H7 (cell line): ENCODE measurements around the gene OR5A1. TPM values are rescaled to one million over a fixed set of nuclear protein-coding genes. Genes with fewer than 3 reads are reported as not detected.
"Not testable (repeated sequence)": the region's sequence is repeated elsewhere in the genome, so short reads cannot be mapped to it uniquely, and the experiment has no call there.

Experiments
- DNase-seq: peaks from one replicate; pipeline ENCODE4 v3.0.0; 2012
- H3K27me3 ChIP-seq: 2 replicates; pipeline ENCODE4 v1.6.0; 2011; ENCODE audit warnings: mild to moderate bottlenecking, low read length; ENCODE audit not compliant: control insufficient read depth, insufficient read depth
- H3K36me3 ChIP-seq: replicated peaks from 2 replicates; pipeline ENCODE4 v1.5.1; 2011; ENCODE audit warnings: low read length; ENCODE audit not compliant: control insufficient read depth, insufficient read depth
- H3K4me3 ChIP-seq: 2 replicates; pipeline ENCODE4 v1.5.1; 2011; ENCODE audit warnings: low read depth, mild to moderate bottlenecking, control low read depth, low read length, moderate library complexity; ENCODE audit not compliant: insufficient read depth
- total RNA-seq: library from RNA; depleted of rRNA; stranded (reverse); fragments of >200 nt; shearing (Covaris generic); gene quantifications from 2 replicates; pipeline ENCODE4 v1.2.3, GENCODE V29; 2014; rRNA removed

OR5A1 gene
- total RNA-seq, 1 experiment from 2014 or later: not detected

DNA sequence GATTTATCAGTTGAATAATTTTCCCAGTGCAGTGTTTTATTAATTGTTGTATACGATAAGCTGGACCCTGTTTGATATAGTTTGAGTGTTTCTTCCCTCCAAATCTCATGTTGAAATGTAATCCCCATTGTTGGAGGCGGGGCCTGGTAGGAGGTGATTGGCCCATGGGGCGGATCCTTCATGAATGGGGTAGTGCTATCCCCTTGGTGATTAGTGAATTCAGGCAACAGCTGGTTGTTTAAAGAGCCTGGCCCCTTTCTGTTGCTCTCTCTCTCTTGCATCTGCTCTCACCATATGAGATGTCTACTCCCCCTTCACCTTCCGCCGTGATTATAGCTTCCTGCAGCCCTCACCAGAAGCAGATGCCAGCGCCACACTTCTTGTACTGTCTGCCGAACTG lies 1.5 kb downstream of the OR5A1 start:
- peak; percentile 10 for DNase-seq
- no peak overlapping the region for H3K4me3 ChIP-seq

DNA sequence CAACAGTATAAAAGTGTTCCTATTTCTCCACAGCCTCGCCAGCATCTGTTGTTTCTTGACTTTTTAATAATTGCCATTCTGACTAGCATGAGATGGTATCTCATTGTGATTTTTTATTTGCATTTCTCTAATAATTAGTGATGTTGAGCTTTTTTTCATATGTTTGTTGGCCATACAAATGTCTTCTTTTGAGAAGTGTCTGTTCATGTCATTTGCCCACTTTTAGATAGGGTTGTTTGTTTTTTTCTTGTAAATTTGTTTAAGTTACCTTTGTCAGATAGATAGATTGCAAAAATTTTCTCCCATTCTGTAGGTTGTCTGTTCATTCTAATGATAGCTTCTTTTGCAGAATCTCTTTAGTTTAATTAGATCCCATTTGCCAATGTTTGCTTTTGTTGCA lies 9.4 kb downstream of the OR5A1 start:
- not testable (repeated sequence) for H3K36me3 ChIP-seq, H3K27me3 ChIP-seq, DNase-seq, H3K4me3 ChIP-seq

More for the DNA sequence above, 1.5 kb downstream of the OR5A1 start:
- no peaks in the 10 kb centered on the region for H3K36me3 ChIP-seq
- no peaks in the 10 kb centered on the region for H3K27me3 ChIP-seq

DNA sequence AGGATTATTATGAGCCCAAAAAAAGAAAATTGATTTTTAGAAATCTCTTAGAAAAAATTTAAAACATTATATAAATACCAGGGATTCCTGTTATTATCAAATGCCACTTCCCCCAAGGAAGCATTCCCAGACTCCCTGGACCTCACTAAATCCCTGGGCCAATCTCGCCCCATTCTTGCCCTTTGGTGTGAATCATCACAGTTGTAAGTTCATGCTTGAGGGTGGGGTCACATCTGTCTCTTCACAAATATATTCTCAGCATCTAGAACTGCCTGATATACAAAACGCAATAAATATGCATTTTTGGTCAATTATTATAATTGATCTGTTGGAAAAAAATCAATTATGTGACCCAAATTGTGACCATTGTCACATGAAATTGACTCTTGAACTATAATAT lies 12.2 kb downstream of the OR5A1 start:
- Histone ChIP-seq H3K36me3 (no peaks in the 10 kb centered on the region), H3K27me3 (no peaks in the 10 kb centered on the region), H3K4me3 (no peak overlapping the region)
- no peak for DNase-seq

DNA sequence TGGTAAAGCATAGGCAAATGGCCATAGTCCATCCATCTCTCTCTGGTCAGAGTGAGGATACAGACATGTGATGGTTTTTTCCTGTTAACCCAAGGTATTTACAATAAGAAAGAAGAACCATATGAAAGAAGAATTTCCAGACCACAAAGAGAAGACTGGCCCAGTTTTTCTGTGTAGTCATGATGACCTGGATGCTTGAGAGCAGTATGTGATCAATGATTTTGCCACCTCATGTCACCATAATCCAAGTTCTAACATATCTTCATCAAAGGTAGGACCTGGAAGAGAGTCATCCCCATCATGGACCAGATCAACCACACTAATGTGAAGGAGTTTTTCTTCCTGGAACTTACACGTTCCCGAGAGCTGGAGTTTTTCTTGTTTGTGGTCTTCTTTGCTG lies 20.4 kb downstream of the OR5A1 start, which contains the start of gene OR4D6:
TSS of gene OR4D6 (plus strand) at position 301 of the 400 bp plus-strand sequence. CDS start at position 301, 0 bp downstream.
- Histone ChIP-seq H3K4me3 (no peak within 1 kb of the TSS), H3K36me3 (no peaks in the 10 kb centered on the region), H3K27me3 (no peaks in the 10 kb centered on the region)
- DNase-seq: no peak

DNA sequence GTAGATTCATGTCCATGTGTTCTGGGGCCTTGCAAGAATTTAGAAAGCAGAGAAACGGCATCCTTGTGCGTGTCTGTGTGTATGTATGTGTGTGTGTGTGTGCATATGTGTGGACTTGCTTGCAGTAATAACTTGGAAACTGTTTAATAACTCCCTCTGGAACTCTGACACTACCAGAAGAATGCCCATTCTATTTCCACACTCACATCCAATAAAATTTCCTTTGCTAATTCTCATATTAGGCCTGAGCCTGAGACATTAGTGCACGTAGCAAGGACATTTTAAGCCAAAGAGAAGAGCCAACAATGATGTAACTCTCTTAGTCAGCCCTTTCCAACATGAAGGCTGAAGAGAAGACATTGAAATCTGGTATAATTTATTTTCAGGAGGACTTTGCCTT lies 23.6 kb downstream of the OR5A1 start:
- Histone ChIP-seq H3K36me3 (no peaks in the 10 kb centered on the region), H3K27me3 (no peaks in the 10 kb centered on the region), H3K4me3 (no peak overlapping the region)
- no peak for DNase-seq

DNA sequence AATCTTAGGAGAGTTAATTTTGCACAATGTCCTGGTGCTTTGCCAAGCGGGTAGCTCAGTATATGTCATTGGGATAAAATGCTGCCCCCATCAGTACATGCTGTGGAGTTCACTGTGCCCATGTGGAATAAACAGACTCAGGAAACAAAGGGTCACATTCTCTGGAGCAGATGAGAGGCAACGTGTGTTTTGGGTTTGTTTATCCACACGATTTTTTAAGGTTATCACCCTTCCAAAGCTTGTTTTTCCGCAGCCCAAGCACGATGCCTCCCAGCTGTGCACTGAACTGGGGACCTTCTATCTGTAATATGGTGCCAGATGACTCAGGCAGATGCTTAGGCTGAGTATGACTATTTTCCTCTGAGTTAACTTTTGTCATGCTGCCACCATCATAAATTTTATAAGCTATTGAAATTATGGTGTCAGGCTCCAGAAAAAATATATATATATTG lies 26.9 kb downstream of the OR5A1 start:
- Histone ChIP-seq H3K36me3 (no peaks in the 10 kb centered on the region), H3K4me3 (no peak overlapping the region), H3K27me3 (no peaks in the 10 kb centered on the region)
- DNase-seq: peak; percentile 12

DNA sequence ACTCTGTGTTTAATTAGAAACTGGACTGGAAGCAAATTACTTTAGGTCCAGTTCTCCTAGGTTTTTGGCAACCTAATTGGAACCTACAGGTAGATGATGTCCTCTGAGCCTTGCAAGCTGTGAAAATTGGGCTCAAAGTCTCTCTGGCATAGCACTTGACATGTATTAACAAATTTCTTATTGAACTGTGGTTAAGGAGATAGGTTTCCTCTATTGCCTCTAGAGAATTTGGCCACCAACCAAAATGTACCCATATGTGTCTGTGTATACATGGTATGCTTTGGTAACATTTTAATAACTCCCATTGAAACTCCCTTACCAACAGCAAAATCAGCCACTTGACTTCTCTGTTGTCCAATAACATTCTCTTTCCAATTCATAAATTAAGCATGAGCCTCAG lies 36.7 kb downstream of the OR5A1 start, which contains the start of gene OR4D10:
TSS of gene OR4D10 (plus strand) at position 301 of the 400 bp plus-strand sequence. CDS start 4,115 bp downstream, outside the sequence.
- Histone ChIP-seq H3K36me3 (no peaks in the 10 kb centered on the region), H3K27me3 (no peaks in the 10 kb centered on the region), H3K4me3 (no peak within 1 kb of the TSS)
- no peak for DNase-seq

DNA sequence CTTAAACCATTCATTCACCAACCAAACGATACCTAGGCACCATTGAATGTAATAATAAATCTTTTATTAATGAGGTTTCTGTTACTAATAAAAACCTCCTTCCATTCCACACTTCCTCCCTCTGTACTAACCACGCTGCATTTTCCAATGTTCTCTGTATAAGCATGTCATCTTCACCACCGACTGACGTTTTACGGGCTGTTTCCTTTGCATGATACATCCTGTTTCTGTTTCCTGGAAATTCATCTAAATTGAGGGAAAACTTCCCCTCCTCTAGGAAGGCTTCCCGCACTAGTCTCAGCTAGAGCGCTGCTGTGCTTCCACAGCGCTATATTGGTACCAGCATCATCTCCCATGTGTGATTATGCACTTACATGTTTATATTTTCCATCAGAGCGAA lies 38.9 kb downstream of the OR5A1 start:
- no peaks in the 10 kb centered on the region for H3K27me3 ChIP-seq

DNA sequence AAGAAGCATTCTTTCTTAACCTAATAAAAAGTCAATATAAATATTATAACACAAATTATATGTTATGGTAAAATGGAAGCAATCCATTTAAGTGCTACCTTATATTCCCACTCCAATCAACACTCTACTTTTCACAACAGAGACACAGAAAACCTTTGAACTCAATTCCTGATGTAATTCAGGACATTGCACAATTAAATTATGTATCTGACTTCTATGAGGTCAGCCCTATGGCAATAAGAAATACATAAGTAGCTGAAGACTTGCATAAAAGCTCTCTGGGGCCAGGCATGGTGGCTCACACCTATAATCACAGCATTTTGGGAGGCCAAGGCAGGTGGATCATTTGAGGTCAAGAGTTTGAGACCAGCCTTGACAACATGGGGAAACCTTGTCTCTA lies 43.6 kb downstream of the OR5A1 start:
- Histone ChIP-seq H3K36me3 (no peaks in the 10 kb centered on the region), H3K27me3 (no peaks in the 10 kb centered on the region), H3K4me3 (no peak overlapping the region)
- DNase-seq: no peak

More for the DNA sequence above, 38.9 kb downstream of the OR5A1 start:
- no peaks in the 10 kb centered on the region for H3K36me3 ChIP-seq
- no peak for DNase-seq
- H3K4me3 ChIP-seq: no peak overlapping the region

DNA sequence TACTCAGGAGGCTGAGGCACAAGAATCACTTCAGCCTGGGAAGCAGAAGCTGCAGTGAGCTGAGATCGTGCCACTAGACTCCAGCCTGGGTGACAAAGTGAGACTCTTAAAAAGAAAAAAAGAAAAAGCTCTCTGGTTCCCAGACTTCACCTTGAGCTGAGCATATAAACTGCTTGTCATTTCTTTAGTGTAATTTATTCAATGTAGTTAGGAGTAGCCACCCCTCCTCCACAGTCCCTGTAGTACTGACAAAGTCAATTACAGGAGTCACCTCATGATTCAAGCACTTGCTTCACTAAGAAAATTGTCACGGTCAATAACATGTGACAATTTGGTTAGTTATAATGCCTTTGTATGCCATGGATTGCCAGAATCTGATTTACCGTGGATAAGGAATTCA lies 44.1 kb downstream of the OR5A1 start:
- Histone ChIP-seq H3K4me3 (no peak overlapping the region), H3K36me3 (no peaks in the 10 kb centered on the region), H3K27me3 (no peaks in the 10 kb centered on the region)
- DNase-seq: no peak

Other genes starting within 250 kb of the OR5A1 start
- gene MPEG1, start 223.5 kb upstream of the OR5A1 start, total RNA-seq: not detected in 2 replicates
- gene OR5AN1, start 77.6 kb upstream of the OR5A1 start, total RNA-seq: not detected in 2 replicates
- gene OR5A2, start 10.1 kb upstream of the OR5A1 start, total RNA-seq: not detected in 2 replicates
- gene OR4D6, start 20.5 kb downstream of the OR5A1 start, total RNA-seq: not detected in 2 replicates
- gene OR4D10, start 36.8 kb downstream of the OR5A1 start, total RNA-seq: not detected in 2 replicates
- gene OR4D11, start 67.1 kb downstream of the OR5A1 start, total RNA-seq: not detected in 2 replicates
- not detected in 2 replicates for gene OR4D9, start 75.1 kb downstream of the OR5A1 start, total RNA-seq
- gene OSBP, start 179.3 kb downstream of the OR5A1 start, total RNA-seq: 18.4 and 27.3 TPM in 2 replicates
- gene PATL1, start 232.6 kb downstream of the OR5A1 start, total RNA-seq: 13.5 and 14.7 TPM in 2 replicates